NOMO-1 treated with DMSO at 0.1 percent for 48 hours (cell line): ENCODE results near the gene PLRG1.

Source experiments
- DNase-seq: peaks from one replicate; lab custom pipeline; 2025; ENCODE audit not compliant: unreplicated experiment; lab: John Stamatoyannopoulos, UW

The PLRG1 gene

DNA sequence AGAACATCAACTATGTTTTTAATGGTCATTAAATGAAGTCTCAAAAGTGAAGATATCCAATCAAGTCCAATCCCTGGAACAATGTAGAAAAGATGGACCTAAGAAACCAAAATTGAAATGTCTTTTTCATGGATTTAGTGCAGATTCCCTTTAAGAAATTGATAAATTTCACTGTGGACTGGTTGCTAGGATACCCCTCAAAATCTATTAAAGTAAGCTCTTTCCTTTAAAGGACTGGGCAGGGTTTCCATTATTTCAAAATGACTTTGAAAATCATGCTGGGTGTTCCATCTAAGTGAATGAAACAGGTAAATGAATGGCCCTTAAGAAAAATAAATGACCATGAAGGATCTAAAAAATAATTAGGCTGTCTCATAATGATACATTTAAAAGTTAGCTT lies 28.6 kb downstream of the PLRG1 start:
- DNase-seq, result no peak

DNA sequence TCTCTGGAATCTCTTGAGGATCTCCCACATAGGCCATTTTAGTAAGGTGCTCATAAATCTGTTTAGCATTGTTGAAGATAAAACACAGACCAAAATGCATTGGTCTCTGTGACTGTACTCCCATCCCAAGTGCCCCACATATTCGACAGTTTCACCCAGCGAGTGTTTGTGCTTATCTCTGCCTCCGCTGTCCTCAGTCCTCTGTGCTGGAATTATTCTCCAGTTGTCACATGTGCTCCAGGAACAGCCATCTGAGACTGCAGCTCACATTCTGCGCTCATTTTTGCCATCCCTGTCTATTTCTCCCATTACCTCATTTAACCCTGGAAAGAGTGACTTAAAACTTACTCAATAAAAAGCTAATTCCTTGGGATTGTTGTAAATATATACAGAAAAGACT lies 31.0 kb downstream of the PLRG1 start:
- no peak for DNase-seq

DNA sequence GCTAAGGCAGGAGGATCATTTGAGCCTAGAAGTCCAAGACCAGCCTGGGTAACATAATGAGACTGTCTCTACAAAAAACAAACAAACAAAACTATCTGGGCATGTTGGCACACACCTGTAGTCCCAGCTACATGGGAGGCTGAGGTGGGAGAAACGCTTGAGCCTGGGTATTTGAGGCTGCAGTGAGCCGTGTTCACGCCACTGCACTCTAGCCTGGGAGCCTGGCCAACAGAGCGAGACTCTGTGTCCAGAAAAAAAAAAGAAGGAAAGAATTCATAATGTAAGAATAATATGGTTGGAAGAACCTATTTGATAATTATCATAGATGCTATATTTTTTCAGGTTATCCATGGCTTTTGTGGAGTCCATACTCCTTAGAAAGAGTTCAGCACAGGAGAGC lies 32.6 kb downstream of the PLRG1 start:
- DNase-seq, result no peak

DNA sequence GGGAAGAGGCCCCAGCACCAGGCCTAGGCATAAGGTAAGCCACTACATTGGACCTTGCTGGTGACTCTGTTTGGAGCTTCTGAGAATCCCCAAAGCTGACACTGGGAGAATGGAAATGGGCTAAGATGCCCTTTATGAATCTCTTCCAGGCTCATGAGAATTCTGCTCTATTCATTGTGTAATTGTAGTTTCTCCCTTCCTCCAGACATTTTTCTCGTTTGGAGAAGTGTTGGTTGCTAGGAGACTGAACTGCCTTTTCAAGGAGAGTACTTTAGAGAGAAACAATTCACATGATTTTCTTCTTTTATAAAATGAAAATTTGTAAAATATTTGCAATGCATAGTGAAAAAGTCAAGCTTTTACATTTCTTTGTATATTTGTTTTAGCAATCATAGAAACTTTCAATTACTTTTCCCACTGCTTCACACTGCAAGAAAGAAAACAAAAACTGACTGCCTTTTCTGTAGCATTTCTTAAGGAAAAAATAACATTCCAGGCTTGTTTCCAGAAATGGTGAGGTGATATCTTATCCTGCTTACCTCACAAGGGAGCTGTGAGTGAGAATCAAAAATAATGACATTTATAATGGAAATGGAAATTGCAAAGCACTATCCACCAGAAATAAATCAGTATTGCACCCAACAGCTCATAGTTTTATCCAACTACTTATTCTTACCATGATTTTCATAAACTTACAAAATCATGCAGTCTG lies 33.7 kb downstream of the PLRG1 start:
- DNase-seq, result no peak

DNA sequence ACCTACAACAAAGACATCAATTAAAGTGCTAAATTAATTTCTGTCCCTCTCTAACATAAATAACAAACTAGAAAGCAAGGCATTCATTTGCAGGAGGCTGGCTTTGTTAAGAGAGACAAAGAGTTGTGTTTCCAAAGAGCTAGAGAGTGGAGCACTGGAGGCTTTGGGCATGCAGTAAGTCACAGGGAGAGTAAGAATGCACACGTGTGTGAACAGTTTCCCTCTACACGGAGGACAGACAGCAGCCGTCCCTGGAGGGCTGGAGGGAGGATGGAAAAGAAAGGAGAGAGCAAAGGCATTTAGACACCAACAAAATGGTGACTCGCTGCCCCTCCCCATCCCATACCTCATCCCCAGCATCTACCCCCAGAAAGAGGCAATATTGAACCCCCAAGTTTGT lies 38.2 kb downstream of the PLRG1 start:
- no peak for DNase-seq

DNA sequence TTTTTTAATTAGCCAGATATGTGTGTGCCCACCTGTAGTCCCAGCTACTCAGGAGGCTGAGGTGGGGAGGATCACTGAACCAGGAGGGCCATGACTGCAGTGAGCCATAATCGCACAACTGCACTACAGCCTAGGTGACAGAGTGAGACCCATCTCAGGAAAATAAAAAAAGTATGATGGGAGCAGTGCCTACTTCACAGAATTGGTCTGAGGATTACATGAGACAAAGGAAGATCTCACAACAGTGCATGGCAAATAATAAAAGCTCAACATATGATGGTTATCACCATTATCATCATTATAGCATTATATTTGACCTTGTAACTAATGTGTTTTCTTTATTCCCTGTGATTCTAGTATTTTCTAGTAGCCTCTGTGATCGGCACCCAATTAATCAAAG lies 38.7 kb downstream of the PLRG1 start:
- no peak for DNase-seq

DNA sequence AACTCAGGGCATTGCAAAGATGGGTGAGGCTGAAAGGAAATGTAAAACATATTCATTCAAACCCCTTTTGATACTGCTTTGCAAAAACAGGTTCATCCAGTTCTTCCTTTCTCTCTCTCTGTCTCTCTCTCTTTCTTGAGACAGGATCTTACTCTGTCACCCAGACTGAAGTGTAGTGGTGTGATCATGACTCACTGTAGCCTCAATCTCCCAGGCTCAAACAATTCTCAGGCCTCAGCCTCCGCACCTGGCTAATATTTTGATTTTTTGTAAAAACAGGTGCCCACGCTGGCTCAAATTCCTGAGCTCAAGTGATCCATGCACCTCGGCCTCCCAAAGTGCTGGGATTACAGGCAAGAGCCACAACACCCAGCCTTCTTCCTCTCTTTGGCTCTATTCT lies 43.0 kb downstream of the PLRG1 start:
- DNase-seq, result no peak

DNA sequence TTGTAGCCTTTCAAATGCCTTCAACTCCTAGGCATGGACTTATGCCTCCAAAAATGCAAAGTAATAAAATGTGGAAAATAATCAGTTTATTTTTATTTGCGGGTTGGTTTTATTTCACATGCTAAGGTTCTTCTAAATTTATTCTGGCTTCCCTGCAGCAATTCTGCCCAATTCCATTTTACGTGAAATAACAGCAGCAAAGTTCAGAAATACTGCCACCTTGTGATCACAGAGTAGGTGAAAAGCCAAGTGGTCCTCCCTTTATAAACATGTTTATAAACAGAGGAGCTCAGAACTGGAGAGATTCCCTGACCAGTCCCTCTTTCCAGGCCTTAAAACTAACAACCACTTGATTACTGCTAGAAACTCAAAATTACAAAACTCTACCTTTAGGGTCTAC lies 43.9 kb downstream of the PLRG1 start:
- DNase-seq, result peak; percentile 6

DNA sequence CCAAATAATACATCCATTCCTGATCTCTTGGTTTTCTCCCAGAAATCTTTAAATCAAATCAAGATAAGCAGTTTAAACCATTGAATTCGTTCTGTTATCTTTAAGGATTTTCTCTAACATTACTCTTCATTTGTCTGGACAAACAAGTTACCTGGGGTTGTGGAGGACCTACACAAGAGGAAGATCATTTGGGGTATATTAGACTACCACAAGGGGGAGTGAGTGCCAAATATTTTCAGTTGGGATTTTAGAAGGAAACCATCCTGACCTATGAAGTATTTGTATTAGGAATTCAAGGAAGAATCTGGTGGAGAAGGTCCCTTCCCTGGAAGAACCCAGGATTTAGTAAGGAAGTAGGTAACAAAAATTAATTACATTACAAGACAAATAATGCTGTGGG lies 46.6 kb downstream of the PLRG1 start:
- DNase-seq, result no peak

DNA sequence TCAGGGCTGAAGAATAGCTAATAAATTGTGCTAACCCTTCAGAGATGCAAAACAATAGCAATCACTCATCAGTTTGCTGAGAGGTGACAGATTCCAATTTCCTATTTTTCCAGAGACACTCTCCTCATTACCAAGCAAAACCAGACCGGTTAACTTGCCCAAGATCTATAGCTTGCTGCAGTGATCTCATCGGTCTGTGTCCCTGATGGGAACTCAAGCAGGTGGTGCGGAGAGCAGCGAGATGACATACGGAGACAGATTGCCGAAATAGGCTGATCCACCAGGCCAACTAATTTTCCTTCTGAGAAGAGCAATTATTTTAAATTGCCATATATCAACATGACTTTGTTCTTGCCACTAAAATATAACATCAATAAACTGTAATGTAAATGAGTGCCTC lies 48.1 kb downstream of the PLRG1 start:
- no peak for DNase-seq

DNA sequence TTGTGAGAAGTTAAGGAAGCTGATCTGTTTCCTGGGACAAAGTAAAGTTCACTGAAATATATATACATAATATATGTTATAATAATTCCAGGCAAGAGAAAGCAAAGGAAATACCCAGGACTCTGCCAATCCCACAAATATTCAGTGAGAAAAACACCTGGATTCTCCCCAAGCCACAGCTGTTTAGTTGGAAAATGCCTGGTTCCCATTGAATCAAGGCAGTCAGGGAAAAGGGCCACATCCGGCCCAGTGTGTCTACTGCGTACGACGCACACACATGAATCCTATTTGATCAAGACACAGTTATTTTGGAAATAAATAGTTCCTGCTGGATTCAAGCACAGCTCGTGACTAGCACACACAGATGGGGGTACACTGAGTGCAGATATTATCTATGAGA lies 52.3 kb downstream of the PLRG1 start:
- no peak for DNase-seq

DNA sequence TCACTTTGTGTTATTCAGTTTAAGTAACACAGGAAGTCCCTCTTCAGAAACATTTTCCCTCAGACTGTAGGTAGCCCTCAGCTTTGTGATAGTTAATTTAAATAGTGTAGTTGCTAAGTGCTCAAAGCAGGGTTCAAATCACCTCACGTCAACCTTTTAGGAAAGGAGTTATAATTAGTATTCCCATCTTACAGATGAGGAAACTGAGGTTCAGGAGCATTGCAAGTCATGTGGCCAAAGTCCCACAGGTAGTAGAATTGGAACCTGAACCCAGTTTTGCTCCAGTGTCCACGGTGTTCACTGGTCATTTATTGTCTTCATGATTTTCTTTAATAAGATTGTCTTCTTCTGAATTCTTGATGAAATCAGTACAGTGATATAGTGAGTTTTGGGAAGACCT lies 54.3 kb downstream of the PLRG1 start:
- DNase-seq, result no peak

DNA sequence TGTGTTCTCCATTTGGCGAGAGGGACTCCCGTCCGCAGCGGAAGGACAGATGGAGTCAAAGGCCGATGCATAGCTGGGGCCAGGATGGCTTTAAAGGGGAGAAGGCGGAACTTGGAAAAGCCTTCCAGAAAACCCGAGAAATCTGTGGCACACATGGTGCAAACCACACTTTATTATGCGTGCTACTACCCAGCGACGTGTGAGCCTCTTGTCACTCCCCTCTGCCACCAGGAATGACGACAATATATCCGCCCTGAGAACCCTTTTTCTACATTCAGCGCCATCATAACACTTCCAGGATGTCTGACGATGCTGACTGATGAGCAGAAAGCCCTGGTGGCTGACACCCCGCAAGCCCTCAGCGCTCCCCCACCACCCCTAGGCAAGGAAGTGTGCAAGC lies 57.9 kb downstream of the PLRG1 start:
- DNase-seq, result no peak

DNA sequence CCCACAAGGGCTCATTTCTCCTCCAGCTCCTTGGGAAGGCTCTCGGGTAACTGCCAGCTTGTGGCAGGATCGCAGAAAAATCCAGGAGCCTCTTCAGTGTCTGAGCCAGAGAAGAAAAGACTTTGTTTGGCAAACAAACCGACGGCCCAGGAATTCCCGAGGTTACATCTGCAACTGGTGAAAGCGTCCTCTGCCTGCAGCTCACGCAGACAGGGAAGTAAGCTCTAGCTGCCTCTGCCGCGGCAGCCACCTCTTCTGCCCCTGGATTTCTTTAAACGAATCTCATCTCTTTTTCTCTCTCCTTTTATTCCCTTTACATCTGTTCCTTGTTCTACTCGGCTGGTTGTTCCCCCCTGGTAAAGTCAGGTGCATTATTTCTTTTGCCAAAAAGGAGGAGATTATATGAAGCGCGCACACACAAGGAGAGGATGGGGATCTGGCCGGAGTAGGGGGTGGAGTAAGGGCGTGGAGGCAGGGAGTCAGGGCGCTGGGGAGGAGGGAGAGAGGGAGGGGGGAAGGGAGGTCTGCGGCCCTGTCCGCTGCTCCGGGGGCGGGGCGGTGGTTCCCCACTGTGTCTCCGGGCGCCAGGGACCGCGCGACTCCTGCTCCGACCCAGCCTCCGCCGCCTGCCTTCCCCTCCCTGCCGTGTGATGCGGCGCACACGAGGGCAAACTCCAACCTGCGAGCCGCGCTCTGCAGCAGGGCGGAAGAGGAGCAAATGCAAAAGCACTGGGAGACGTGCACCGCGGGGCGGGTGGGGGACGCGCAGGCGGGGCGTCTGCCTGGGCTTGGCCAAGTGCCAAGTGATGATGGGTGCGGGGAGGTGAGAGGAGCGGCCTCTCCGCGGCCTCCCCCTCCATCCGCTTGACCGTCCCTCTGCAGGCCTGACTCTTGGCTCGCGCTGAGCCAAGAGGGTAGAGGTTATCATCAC lies 58.6 kb downstream of the PLRG1 start, which contains the start of gene DCHS2:
Gene DCHS2 (minus strand): TSS at position 459 of the 931 bp plus-strand sequence. CDS start 444 bp downstream, at position 15.
- peak; percentile 44 for DNase-seq

DNA sequence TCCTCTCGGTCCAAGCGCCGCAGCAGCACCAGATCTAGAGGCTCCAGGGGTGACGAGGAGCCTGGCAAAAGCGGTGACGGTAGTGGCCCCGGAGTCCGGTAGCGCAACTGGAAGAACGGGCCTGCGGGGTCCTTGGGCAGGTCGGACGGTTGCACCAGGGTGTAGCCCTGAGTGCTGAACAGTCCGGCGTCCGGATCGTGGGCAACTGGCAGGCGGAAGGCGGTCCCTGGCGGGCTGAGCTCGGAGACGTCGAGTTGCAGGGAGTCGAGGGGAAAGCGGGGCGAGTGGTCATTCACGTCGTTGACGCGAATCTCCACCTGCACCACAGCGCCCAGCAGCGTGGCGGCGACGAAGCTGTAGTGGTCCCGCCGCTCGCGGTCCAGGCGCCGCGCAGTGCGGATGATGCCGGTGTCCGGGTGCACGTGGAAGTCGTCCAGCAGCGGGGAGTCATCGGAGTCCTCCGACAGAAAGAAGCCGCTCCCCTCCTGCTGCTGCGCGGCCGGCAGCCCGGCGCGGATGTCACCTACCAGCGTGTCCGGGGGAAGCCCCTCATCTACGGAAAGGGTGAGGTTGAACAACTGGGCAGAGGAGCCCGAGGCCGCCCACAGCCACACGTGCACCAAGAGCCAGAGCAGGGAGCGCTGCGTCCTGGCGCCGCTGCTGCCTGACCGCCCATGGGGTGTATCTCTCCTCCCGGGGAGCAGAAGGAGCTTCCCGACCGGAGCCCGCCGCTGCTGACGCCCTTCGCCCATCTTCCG lies 59.4 kb downstream of the PLRG1 start:
- no peak for DNase-seq

DNA sequence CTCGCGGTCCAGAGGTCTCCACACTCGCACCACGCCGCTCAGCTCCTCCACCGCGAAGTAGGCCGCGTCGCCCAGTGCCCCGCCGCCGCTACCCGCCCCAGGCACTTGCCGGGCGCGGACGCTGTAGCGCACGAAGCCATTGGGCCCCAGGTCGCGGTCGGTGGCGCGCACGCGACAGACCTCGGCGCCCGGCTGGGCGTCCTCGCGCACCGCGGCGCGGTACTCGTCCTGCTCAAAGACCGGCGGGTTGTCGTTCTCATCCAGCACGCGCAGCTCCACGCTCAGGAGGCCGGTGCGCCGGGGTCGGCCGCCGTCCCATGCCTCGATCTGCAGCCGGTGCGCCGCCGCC lies 60.0 kb downstream of the PLRG1 start:
- DNase-seq, result no peak

DNA sequence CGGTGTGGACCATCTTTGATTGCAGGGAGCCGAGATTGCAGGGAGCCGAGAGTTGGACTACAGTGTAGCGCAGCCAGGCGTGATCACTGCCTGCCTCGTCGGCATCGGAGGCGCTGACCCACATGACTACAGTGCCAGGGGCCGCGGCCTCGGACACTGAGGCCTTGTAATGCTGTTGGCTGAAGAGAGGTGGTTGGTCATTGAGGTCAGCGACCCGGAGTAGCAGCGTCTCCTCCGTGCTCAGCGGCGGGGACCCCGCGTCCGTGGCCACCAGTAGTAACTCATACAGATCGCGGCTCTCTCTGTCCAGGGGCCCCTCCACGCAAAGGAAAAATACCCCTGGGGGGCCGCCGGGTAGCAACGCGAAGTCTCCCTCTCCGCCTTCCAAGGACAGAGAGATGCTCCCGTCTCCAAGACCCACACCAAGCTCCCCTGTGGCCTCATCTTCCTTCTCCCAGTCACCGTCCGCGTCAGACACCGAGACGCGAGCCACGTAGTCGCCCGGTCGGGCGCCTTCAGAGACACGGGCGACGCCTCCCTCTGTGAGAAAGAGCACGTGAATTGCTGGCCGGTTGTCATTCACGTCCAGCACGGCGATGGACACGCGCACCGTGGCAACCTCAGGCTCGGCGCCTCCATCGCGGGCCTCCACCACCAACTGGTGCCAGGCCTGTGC lies 60.5 kb downstream of the PLRG1 start:
- DNase-seq, result no peak

DNA sequence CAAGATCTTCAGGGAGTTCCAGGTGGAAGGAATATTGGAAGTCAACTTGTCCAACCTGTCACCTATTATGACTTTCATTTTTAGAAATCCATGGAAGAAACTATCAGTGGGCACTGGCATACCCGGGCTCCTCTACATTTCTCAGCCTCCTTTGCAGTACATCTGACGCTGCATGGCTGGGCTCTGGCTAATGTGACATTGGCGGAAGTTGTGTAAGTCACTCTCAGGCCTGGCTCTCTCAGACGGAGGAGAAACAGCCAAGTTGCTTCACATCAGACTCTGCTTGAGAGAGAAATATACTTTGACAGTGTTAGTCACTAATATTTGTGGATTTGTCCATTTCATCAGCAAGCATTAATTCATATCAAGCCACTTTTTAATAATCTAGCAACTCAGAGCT lies 63.1 kb downstream of the PLRG1 start:
- DNase-seq, result peak; percentile 59

DNA sequence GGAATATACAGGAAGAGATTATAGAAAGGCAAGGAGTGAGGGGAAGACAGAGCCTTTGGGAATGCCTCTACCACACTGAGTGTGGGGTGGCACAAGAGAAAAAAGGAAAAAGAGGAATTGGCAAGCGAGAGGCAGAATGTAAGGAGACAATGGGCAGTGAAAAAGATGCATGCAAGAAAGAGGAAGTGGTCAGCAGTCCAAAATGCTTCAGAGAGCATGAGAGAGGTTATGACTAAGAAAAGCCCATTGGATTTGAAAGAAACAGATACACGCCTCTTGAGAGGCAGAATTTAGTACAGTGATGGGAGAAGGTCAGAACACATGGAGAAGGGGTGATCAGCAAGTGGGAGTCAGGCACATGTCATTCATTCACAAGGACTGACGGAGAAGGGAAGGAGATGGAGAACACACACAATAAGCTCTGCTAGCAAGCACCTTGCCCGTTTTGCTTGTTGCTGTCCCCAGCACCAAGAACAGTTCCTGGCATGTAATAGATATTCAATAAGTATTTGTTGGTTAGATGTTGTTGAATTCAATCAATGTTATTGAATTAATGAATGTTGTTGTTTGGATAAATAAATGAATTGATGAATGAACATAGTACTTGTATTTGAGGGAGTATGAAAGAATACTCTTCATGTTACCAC lies 65.0 kb downstream of the PLRG1 start:
- DNase-seq, result peak; percentile 87
